Kidney epithelial cell (primary cell): ENCODE data around the gene LRRK2. TPM values are rescaled to one million over a fixed set of nuclear protein-coding genes. Genes with fewer than 3 reads are reported as not detected.

Source experiments
- DNase-seq: peaks from one replicate; pipeline ENCODE4 v3.0.0-alpha.2; 2010; ENCODE audit warnings: low read depth
- H3K27me3 ChIP-seq: 2 replicates; pipeline ENCODE4 v1.6.0; 2011; ENCODE audit warnings: low read length; ENCODE audit not compliant: control insufficient read depth, insufficient read depth
- H3K36me3 ChIP-seq: 2 replicates; pipeline ENCODE4 v1.5.1; 2011; ENCODE audit warnings: low read length; ENCODE audit not compliant: control insufficient read depth, insufficient read depth
- H3K4me3 ChIP-seq: 2 replicates; pipeline ENCODE4 v1.5.1; 2011; ENCODE audit warnings: low read depth, mild to moderate bottlenecking, control low read depth, low read length
- total RNA-seq: library from RNA; depleted of rRNA; stranded (reverse); fragments of >200 nt; gene quantifications from 2 replicates; pipeline ENCODE4 v1.2.3, GENCODE V29; 2015
- TF ChIP-seq, protein P1 (sequence below): IDR thresholded peaks from 2 replicates; pipeline ENCODE4 v1.5.1; 2011; ENCODE audit warnings: mild to moderate bottlenecking, moderate library complexity, low read length, control low read depth, inconsistent platforms; ENCODE audit not compliant: insufficient read depth, poor library complexity, severe bottlenecking

The LRRK2 gene
- total RNA-seq, 1 donor from 2014 or later, result 0.63 TPM

DNA sequence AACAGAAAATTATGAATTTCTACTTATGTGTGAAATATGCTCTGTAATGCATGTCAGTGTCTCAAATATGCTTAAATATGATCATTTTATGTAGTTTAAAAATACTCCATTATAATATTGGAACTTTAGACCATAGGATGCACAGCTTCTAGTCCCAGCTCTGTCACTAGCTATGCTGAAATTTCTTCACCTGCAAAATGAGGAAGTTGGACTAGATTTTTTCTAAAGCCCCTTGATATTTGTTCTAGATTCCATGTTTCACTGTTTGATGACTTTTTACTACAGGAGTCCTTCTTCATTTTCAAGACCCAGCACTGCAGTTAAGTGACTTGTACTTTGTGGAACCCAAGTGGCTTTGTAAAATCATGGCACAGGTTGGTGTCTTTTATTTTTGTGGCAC, 90.1 kb downstream of the LRRK2 start:
- H3K4me3 ChIP-seq, result no peak overlapping the region
- TF ChIP-seq, protein P1, sequence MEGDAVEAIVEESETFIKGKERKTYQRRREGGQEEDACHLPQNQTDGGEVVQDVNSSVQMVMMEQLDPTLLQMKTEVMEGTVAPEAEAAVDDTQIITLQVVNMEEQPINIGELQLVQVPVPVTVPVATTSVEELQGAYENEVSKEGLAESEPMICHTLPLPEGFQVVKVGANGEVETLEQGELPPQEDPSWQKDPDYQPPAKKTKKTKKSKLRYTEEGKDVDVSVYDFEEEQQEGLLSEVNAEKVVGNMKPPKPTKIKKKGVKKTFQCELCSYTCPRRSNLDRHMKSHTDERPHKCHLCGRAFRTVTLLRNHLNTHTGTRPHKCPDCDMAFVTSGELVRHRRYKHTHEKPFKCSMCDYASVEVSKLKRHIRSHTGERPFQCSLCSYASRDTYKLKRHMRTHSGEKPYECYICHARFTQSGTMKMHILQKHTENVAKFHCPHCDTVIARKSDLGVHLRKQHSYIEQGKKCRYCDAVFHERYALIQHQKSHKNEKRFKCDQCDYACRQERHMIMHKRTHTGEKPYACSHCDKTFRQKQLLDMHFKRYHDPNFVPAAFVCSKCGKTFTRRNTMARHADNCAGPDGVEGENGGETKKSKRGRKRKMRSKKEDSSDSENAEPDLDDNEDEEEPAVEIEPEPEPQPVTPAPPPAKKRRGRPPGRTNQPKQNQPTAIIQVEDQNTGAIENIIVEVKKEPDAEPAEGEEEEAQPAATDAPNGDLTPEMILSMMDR, result no peak
- no peaks in the 10 kb centered on the region for H3K27me3 ChIP-seq
- no peak for DNase-seq
- no peaks in the 10 kb centered on the region for H3K36me3 ChIP-seq

DNA sequence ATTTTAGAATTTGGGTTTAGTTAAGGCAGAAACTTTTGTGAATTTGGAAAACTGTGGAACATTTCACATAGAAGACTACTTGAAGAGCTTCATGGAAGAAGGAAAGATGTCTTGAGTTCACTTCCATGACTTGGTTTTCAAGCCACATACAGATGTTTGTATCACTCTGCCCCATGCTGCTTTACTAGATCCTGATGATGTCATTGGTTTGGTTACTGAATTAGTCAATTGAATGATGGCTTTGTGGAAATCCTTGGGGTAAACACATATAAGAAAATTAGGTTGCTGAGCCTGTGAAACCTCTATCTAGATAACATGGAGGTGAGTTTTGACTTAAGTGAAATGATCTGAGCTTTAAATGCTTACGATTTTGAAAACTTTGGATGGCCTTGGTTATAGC, 90.6 kb downstream of the LRRK2 start:
- no peak overlapping the region for H3K4me3 ChIP-seq
- TF ChIP-seq, protein P1, result no peak
- no peaks in the 10 kb centered on the region for H3K36me3 ChIP-seq
- DNase-seq, result no peak
- H3K27me3 ChIP-seq, result no peaks in the 10 kb centered on the region

DNA sequence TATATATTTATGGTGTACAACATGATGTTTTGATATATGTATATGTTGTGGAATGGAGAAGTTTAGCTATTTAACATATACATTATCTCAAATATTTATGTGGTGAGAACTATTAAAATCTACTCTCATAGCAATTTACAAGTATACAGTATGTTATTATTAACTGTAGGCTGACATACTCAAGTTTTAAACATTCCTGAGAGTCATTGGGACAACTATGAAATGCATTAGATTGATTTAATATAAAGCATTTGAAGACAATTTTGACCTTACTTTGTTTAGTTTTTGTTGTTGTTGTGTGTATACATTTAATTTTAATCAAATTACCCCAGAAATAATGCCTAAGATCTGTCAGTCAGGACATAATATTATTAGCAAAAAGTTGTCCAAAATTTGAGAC, 99.5 kb downstream of the LRRK2 start:
- TF ChIP-seq, protein P1, result no peak
- Histone ChIP-seq H3K36me3 (no peaks in the 10 kb centered on the region), H3K4me3 (no peak overlapping the region), H3K27me3 (no peaks in the 10 kb centered on the region)
- DNase-seq, result no peak

DNA sequence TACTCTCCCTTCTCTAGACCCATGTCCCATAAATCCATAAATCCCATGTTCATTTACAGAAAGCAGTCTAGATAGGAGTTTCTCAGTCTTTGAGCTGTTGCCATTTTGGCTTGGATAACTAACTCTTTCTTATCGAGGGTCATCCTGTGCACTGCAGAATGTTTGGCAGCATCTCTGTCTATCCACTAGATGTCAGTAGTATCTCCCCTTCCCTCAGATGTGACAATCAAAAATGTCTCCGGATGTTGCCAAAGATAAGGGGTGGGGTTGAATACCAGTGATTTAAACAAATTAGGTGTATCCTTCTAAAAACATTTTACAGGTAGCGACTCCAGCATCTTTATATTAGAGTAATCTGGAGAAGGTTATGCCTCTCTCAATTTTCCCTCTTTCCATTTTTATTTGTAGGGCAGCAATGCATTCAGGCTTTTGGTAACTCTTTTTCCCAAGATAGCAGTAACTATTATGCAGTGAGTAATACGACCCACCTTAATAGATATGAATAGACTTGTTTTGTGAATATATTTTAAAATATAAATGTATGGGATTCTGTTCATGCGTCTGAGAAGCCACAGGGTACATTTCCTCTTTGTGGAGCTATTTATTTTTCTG, 100.7 kb downstream of the LRRK2 start:
- TF ChIP-seq, protein P1, result peak; percentile 57
- Histone ChIP-seq H3K4me3 (no peak overlapping the region), H3K36me3 (no peaks in the 10 kb centered on the region), H3K27me3 (no peaks in the 10 kb centered on the region)
- DNase-seq, result no peak

DNA sequence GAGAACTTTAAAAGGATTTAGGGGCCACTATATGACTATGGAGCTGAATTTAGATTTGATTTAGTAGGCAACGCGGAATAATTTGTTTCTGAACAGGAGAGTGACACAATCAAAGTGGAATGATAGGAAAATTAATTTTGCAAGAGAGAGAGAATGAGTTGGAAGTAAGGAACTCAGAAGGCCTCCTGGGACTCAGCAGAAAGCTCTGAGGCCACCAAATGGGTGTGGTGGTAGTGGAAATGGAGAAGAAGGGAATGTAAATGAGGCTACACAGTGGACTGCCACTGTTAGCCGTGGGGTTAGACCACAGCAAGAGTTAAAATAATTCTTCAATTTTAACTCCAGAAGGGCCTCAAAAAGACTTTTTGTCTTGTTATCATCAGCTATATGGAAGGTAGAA, 102.7 kb downstream of the LRRK2 start:
- H3K27me3 ChIP-seq, result no peaks in the 10 kb centered on the region
- no peak overlapping the region for H3K4me3 ChIP-seq
- TF ChIP-seq, protein P1, result no peak
- no peaks in the 10 kb centered on the region for H3K36me3 ChIP-seq
- no peak for DNase-seq

DNA sequence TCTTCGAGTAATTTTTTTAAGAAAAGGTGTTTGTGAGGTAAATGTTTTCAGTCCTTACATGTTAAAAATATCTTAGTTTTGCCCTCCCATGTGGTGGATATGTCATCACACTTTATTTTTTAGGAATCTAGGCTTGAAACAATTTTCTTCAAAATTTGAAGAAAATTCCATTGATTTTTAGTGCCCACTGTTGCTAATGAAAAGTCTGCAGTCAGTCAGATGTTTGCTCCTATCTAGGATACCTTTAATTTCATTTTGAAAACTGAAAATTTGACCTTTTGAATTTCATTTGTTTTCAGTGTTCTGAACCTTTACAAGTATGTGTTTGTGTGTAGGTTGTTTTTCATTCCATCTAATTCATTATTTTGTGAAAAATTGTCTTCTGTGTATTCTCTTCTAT, 105.4 kb downstream of the LRRK2 start:
- no peak for DNase-seq
- Histone ChIP-seq H3K27me3 (no peaks in the 10 kb centered on the region), H3K36me3 (no peaks in the 10 kb centered on the region), H3K4me3 (no peak overlapping the region)
- TF ChIP-seq, protein P1, result no peak
